K562 (cell line): Measurements from ENCODE around the gene ABCA7.
A peak's percentile ranks its signal among the peaks of the same experiment; 100 is the strongest.

ENCODE experiments used
- GTF2F1 ChIP-seq: IDR thresholded peaks from 2 replicates; pipeline ENCODE4 v1.6.1; 2011; ENCODE audit warnings: low read depth, low read length, improper control_type of control experiment
- HMG20A ChIP-seq: fragments of 450-650 bp; formaldehyde crosslinking; conservative IDR thresholded peaks from 2 replicates; pipeline ENCODE4 v1.4.0; 2020; ENCODE audit warnings: mild to moderate bottlenecking, mixed read lengths
- OTX1 ChIP-seq: fragments of 450-650 bp; formaldehyde crosslinking; IDR thresholded peaks from 2 replicates; pipeline ENCODE4 v1.4.0; 2022; ENCODE audit warnings: mild to moderate bottlenecking
- ZNF311 ChIP-seq: fragments of 250-450 bp; sonication (Bioruptor Pico); IDR thresholded peaks from 2 replicates; pipeline ENCODE4 v1.4.0; 2020; ENCODE audit warnings: mild to moderate bottlenecking, moderate library complexity
- ZNF511 ChIP-seq: sonication (generic); formaldehyde crosslinking; IDR thresholded peaks from 2 replicates; pipeline ENCODE4 v1.8.0; 2022; ENCODE audit warnings: mild to moderate bottlenecking, missing genetic modification reagents

GRCh38 chr19:1103708-1104310 is 63.9 kb downstream of the ABCA7 start, which contains the start of gene GPX4:
- TF ChIP-seq ZNF311 (CRISPR knock-in tag), result no peak
- peak; percentile 89 for TF ChIP-seq GTF2F1
- TF ChIP-seq OTX1, result no peak
- TF ChIP-seq ZNF511 (CRISPR knock-in tag), result 0 out of 2 replicates have a peak, but pooled peaks have one; percentile 22
- no peak for TF ChIP-seq HMG20A (CRISPR knock-in tag)
